GM18870 (cell line): Measurements from ENCODE around the gene ATP6V0A1.
"Not testable (repeated sequence)": the region's sequence is repeated elsewhere in the genome, so short reads cannot be mapped to it uniquely, and the experiment has no call there.

Experiments used
- ATAC-seq: cut with Tn5 transposase; IDR thresholded peaks from one replicate; pipeline ENCODE4 v1.9.1; 2021; ENCODE audit warnings: moderate library complexity; ENCODE audit not compliant: unreplicated experiment

Gene ATP6V0A1

DNA sequence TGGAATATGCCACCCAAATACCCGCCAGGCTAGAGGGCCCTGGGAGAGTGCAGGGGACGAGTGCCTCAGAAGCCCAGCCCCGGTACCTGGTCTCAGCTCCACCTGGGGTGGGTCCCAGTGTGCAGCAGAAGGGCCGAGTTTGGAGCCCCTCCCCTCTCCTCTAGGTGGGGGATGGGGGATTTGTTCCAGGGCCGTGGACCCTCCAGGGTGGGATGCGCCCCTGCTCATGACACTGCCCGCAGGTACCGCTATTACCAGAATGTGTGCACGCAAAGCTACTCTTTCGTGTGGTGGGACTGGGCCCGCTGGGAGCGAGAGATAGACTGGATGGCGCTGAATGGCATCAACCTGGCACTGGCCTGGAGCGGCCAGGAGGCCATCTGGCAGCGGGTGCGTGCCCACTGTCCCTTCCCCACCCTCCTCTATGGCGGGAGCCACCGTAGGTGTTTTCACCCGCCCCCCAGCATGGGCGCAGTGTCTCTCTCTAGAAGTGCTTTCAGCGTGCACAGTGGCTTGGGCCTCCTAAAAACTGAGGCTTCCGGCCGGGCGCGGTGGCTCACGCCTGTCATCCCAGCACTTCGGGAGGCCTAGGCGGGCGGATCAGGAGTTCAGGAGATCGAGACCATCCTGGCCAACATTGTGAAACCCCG is 78.6 kb downstream of the ATP6V0A1 start:
- no peak for ATAC-seq

DNA sequence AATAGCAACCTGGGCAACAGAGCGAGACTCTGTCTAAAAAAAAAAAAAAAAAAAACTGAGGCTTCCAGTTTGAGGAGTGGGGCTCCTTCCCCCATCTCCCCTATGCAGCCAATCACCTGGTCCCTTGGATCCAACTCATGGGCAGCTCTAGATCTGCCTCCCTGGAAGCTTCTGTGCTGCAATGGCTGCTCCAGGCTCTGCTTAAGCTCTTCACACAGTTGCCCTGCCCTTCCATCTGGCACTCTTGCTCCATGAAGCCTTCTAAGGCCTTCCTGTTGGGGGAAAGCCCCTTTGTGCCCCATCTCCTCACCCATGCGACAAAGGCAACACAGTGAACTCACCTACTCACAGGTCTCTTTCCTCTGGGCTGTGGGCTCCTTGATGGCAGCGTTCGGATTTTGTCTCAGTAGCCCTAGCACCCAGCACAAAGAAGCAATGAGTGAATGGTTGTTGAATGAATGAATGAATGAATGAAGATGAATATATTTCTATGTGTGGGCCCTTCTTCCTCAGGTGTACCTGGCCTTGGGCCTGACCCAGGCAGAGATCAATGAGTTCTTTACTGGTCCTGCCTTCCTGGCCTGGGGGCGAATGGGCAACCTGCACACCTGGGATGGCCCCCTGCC is 79.3 kb downstream of the ATP6V0A1 start:
- ATAC-seq, result no peak

DNA sequence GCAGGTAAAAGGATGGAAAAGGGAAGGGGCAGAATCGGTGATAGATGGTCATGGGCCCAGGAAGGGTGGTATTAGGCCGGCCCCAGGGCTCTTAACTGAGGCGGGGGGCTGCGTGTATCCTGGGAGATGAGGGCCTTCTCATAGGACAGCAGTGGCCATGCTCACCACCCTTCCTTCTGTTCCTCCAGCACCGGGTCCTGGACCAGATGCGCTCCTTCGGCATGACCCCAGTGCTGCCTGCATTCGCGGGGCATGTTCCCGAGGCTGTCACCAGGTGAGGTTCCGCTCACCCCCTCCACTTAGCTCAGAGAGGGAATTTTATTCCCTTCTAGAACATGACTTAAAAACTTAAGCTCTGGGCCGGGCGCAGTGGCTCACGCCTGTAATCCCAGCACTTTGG is 79.8 kb downstream of the ATP6V0A1 start:
- no peak for ATAC-seq

DNA sequence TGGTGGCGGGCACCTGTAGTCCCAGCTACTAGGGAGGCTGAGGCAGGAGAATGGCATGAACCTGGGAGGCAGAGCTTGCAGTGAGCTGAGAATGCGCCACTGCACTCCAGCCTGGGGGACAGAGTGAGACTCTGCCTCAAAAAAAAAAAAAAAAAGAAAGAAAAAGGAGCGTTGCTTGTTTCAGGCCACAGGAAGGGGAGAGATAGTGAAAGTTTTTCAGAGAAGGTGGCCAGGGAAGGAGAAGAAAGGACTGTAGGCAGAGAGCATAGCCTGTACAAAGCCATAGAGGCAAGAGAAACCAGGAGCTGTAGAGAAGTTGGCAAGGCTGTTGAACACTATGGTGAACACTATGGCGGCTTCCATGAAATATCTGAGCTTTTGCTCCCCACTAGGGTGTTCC is 81.9 kb downstream of the ATP6V0A1 start:
- not testable (repeated sequence) for ATAC-seq

DNA sequence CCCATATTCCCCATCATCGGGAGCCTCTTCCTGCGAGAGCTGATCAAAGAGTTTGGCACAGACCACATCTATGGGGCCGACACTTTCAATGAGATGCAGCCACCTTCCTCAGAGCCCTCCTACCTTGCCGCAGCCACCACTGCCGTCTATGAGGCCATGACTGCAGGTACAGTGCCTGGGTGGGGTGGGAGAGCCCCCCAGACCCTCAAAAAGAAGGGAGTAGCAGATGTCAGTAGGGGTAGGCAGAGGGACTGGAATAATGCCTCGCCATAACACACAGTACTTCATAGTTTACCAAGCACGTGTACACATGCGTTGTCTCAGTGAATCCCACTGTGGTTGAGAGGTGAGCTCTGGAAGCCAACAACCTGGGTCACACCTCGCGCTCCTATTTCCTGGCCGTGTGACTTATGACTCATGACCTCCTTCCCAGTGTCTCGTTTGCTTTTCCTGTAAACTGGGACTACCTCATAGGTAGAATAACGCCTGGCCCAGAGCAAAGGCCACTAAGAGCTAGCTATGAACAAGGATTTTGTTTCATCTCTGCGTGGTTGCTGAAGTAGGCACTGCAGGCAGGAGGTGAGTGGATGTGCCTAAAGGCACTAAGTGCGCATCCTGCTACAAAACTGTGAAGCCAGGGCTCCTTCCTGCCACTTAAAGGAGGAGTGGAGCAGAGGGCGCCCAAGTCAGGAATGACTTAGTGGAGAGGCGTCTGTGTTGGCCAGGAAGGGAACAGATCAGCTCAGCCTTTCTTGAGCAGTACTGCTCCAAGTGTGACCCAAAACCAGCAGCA is 82.6 kb downstream of the ATP6V0A1 start:
- ATAC-seq, result no peak

DNA sequence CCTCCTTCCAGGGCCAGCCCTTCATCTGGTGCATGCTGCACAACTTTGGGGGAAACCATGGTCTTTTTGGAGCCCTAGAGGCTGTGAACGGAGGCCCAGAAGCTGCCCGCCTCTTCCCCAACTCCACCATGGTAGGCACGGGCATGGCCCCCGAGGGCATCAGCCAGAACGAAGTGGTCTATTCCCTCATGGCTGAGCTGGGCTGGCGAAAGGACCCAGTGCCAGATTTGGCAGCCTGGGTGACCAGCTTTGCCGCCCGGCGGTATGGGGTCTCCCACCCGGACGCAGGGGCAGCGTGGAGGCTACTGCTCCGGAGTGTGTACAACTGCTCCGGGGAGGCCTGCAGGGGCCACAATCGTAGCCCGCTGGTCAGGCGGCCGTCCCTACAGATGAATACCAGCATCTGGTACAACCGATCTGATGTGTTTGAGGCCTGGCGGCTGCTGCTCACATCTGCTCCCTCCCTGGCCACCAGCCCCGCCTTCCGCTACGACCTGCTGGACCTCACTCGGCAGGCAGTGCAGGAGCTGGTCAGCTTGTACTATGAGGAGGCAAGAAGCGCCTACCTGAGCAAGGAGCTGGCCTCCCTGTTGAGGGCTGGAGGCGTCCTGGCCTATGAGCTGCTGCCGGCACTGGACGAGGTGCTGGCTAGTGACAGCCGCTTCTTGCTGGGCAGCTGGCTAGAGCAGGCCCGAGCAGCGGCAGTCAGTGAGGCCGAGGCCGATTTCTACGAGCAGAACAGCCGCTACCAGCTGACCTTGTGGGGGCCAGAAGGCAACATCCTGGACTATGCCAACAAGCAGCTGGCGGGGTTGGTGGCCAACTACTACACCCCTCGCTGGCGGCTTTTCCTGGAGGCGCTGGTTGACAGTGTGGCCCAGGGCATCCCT is 84.8 kb downstream of the ATP6V0A1 start:
- no peak for ATAC-seq

DNA sequence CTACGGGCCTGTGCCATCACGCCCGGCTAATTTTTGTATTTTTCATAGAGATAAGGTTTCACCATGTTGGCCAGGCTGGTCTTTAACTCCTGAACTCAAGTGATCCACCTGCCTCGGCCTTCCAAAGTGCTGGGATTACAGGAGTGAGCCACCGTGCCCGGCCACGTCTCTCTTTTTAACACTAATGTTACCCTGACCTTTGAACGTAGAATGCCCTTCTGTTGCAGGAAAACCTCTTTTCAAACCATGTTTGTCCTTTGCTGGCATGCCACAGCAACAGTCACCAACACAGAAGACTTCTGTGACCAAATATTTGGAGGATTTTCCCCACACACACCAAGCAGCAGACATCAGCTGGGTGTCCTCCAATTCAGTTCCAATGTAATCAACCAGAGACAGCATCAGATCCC is 86.2 kb downstream of the ATP6V0A1 start:
- ATAC-seq, result no peak

DNA sequence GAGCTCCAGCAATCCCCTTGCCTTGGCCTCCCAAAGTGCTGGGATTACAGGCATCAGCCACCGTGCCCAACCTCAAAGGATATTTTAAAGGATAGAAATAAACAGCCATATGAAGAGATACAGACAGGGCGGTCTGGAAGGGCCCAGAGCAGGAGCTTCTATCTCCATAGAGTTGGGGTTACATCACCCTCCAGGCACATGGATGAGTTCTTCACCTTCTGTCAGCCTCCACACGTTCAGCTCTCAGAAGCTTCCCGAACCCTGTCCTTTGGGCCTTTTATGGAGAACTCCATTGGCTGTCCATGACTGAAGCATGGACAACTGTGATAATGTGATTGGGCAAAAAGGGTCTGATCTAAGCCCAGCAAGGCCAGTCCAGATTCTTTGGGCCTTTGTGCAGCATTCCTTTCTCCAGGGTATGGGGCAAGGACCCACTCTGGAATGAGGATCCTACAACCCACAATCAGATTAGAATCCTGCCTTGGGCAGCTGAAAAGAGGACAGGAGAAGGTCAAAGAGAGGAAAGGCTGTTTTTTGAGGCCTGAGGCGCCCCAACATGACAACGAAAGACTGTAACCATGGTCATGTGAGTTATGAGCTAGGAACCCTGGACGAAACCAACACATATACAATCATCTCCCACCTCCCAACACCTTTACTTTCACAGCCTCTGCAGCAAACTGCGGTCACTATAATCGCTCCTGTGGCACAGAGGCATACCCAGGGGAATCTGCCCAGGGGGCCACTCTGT is 87.3 kb downstream of the ATP6V0A1 start:
- ATAC-seq, result not testable (repeated sequence)

DNA sequence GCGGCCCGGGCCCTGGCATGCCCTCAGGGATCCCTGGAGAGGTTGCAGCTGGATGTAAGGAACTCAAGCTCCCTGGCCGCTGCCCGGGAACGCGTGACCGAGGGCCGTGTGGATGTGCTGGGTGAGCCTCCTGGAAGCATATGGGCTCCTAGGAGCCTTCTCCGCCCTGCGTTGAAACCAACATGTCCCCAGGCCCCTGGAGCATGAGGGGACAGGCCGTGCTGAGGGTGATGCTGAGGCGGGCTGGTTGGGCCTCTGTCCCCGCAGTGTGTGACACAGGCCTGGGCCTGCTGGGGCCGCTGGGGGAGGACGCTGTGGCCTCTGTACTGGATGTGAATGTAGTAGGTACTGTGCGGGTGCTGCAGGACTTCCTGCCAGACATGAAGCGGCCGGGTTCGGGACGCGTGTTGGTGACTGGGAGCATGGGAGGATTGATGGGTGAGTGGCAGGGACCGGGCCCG is 88.4 kb downstream of the ATP6V0A1 start:
- ATAC-seq, result no peak

DNA sequence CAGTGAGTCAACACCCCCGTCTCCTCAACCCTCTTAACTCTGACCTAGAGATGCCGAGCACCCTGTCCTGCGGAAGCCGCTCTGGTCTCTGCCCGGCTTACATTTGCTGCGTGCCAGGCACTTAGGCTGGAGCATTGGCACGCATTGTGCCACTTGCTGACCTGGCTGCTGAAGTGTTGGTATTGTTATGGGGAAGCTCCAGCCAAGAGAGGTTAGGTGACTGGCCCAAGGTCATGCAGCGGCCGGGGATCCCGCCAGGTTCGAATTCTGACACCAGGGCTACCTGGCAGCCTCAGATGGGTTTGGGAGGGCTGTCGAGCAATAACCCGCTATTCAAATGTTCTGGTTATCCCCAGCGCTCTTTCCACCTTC is 89.0 kb downstream of the ATP6V0A1 start:
- ATAC-seq, result no peak

DNA sequence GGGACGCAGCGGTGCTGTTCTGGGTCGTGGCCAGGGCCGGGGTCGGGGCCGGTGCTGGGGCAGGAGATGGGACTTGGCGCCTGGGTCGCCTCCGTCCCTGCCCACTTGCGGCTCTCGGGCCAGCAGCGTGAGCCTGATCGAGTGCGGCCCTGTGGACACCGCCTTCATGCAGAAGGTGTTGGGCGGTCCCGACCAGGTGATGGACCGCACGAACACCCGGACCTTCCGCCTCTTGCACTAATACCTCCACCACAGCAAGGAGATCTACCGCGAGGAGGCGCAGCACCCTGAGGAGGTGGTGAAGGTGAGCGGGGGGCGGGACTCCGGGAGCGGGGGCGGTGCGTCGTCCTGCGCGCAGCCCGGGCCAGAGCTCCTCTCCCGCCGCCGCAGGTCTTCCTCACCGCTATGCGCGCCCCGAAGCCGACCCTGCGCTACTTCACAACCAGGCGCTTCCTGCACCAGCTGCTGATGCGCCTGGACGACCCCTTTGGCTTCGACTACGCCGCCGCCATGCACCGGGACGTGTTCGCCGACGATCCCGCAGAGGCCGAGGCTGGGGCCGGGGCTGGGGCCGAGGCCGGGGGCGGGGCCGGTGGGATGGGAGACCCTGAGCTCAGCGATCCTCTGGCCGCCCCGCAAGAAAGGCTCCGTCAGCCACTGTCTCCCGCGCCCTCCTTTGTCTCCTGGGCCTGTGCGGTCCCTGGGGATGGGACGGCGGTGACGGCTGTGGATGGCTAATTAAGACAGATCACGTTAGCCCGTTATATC is 89.6 kb downstream of the ATP6V0A1 start:
- ATAC-seq, result no peak

DNA sequence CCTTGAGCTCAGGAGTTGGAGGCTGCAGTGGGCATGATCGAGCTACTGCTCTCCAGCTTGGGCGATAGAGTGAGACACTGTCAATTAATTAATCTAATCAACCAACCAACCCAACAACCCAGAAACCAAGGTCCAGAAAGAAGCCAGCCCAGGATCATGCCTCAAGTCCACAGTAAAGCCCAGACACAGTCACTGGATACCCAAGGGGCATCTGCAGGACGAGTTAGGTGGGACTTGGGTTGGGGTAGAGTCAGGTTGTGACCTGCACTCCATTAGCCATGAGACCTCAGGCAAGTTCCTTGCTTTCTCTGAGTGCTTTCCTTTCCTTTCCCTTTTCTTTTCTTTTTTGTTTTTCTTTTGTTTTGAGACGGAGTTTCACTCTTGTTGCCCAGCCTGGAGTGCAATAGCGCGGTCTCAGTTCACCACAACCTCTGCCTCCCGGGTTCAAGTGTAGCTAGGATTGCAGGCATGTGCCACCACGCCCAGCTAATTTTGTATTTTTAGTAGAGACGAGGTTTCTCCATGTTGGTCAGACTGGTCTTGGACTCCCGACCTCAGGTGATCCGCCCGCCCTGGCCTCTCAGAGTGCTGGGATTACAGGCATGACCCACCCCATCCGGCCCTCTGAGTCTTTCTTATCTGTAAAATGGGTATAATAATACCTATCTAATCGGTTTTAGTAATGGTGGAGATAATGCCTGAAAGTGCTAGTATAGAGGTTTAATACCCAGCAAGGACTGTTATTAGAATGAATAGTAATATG is 90.5 kb downstream of the ATP6V0A1 start:
- no peak for ATAC-seq

DNA sequence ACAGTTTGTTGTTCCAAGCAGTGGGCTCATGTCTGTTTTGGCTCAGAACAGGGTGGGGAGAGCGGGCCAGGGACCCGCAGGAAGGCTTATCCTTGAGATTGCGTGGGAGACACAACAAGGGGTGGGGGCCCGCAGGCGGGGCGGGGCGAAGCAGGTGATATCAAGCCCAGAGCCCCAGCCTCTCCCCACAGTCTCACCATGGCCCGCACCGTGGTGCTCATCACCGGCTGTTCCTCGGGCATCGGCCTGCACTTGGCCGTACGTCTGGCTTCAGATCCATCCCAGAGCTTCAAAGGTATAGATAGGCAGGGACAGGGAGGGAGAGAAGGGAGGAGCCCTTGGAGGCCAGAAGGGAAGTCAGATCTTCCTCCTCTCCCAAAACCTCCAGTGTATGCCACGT is 94.1 kb downstream of the ATP6V0A1 start, which contains the start of gene HSD17B1:
HSD17B1 (plus strand) TSS at position 188 of the 400 bp plus-strand sequence; CDS start at position 199, 11 bp downstream.
- not testable (repeated sequence) for ATAC-seq

DNA sequence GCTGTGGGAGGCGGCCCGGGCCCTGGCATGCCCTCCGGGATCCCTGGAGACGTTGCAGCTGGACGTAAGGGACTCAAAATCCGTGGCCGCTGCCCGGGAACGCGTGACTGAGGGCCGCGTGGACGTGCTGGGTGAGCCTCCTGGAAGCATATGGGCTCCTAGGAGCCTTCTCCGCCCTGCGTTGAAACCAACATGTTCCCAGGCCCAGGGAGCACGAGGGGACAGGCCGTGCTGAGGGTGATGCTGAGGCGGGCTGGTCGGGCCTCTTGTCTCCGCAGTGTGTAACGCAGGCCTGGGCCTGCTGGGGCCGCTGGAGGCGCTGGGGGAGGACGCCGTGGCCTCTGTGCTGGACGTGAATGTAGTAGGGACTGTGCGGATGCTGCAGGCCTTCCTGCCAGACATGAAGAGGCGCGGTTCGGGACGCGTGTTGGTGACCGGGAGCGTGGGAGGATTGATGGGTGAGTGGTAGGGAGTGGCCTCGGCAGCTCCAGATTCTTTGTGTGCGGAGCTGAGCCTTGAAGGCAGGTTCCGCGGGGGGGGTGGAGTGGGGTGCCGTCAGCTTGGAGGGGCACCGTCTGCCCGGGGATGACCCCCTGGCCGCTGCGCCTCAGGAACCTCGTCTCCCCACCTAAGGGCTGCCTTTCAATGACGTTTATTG is 94.6 kb downstream of the ATP6V0A1 start:
- ATAC-seq, result no peak

DNA sequence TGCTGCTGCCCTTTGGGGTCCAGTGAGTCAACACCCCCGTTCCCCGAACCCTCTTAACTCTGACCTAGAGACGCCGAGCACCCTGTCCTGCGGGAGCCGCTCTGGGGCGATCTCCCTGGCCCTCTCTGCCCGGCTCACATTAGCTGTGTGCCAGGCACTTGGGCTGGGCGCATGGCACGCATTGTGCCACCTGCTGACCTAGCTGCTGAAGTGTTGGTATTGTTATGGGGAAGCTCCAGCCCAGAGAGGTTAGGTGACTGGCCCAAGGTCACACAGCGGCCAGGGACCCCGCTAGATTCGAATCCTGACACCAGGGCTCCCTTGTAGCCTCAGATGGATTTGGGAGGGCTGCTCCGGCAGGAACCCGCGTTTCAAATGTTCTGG is 95.2 kb downstream of the ATP6V0A1 start:
- ATAC-seq, result no peak

DNA sequence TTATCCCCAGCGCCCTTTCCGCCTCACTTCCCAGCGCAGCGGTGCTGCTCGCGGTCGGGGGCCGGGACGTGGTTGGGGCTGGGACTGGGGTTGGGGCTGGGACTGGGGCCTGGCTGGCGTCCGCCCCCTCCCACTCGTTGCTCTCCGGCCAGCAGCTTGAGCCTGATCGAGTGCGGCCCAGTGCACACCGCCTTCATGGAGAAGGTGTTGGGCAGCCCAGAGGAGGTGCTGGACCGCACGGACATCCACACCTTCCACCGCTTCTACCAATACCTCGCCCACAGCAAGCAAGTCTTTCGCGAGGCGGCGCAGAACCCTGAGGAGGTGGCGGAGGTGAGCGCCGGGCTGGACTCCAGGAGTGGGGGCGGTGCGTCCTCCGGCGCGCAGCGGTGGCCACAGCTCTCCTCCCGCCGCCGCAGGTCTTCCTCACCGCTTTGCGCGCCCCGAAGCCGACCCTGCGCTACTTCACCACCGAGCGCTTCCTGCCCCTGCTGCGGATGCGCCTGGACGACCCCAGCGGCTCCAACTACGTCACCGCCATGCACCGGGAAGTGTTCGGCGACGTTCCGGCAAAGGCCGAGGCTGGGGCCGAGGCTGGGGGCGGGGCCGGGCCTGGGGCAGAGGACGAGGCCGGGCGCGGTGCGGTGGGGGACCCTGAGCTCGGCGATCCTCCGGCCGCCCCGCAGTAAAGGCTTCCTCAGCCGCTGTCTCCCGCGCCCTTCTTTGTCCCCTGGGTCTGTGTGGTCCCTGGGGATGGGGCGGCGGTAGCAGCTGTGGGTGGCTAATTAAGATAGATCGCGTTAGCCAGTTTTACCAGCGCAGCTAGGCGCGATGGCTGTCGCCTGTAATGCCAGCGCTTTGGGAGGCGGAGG is 95.8 kb downstream of the ATP6V0A1 start:
- ATAC-seq, result peak; percentile 35

DNA sequence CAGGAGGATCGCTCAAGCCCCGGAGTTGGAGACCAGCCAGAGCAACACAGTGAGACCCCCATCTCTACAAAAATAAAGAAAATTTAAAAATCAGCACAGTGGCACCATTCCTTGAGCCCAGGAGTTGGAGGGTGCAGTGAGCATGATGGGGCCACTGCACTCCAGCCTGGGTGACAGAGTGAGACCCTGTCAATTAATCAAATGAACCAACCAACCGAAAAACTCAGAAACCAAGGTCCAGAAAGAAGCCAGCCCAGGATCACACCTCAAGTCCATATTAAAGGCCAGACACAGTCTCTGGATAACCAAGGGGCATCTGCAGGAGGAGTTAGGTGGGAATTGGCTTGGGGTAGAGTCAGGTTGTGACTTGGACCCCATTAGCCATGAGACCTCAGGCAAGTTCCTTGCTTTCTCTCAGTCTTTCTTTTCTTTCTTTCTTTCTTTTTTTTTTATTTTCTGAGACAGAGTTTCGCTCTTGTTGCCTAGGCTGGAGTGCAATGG is 96.5 kb downstream of the ATP6V0A1 start:
- ATAC-seq, result no peak
